PC-9 (cell line): ENCODE results near the gene PAXX.

Source experiments
- CTCF ChIP-seq: fragments of 200-600 bp; sonication (generic); conservative IDR thresholded peaks from 2 replicates; pipeline ENCODE4 v1.6.1; 2017; ENCODE audit warnings: mixed run types, antibody characterized with exemption, mild to moderate bottlenecking, moderate library complexity
- EZH2 ChIP-seq: fragments of 200-600 bp; sonication (generic); IDR thresholded peaks from 2 replicates; pipeline ENCODE4 v1.8.0; 2017; ENCODE audit warnings: antibody characterized with exemption, low read depth

- no peak for TF ChIP-seq CTCF
- TF ChIP-seq EZH2, result no peak
Observed at GRCh38 chr9:136950656-136951276, 41.5 kb upstream of the PAXX start.
